HG02571 (cell line): ENCODE measurements around the gene EXD3.
"Not testable (repeated sequence)": the region's sequence is repeated elsewhere in the genome, so short reads cannot be mapped to it uniquely, and the experiment has no call there.

ENCODE experiments used
- ATAC-seq: cut with Tn5 transposase; IDR thresholded peaks from one replicate; pipeline ENCODE4 v1.9.1; 2021; ENCODE audit warnings: mild to moderate bottlenecking, moderate library complexity; ENCODE audit not compliant: unreplicated experiment

EXD3 gene

GRCh38 chr9:137396634-137397367, 26.2 kb downstream of the EXD3 start:
- ATAC-seq: no peak

- ATAC-seq: no peak
Observed at GRCh38 chr9:137396227-137396626, 26.7 kb downstream of the EXD3 start.

- ATAC-seq: no peak
Observed at GRCh38 chr9:137395666-137396010, 27.3 kb downstream of the EXD3 start.

- no peak for ATAC-seq
Observed at GRCh38 chr9:137394866-137395665, 27.9 kb downstream of the EXD3 start.

GRCh38 chr9:137393176-137394150, 29.5 kb downstream of the EXD3 start:
- no peak for ATAC-seq

- ATAC-seq: no peak
Observed at GRCh38 chr9:137392232-137393007, 30.5 kb downstream of the EXD3 start.

GRCh38 chr9:137391411-137391754, 31.6 kb downstream of the EXD3 start:
- ATAC-seq: no peak

GRCh38 chr9:137390553-137391410, 32.2 kb downstream of the EXD3 start:
- no peak for ATAC-seq

- no peak for ATAC-seq
Observed at GRCh38 chr9:137389428-137389746, 33.6 kb downstream of the EXD3 start.

GRCh38 chr9:137388589-137389427, 34.2 kb downstream of the EXD3 start:
- ATAC-seq: no peak

- ATAC-seq: no peak
Observed at GRCh38 chr9:137387891-137388560, 34.9 kb downstream of the EXD3 start.

GRCh38 chr9:137387114-137387890, 35.7 kb downstream of the EXD3 start:
- ATAC-seq: no peak

- not testable (repeated sequence) for ATAC-seq
Observed at GRCh38 chr9:137386507-137387113, 36.4 kb downstream of the EXD3 start.

- ATAC-seq: no peak
Observed at GRCh38 chr9:137385061-137385655, 37.8 kb downstream of the EXD3 start.

GRCh38 chr9:137383784-137384756, 38.9 kb downstream of the EXD3 start:
- ATAC-seq: no peak
